ENCODE data around the gene EWSR1.

DNA sequence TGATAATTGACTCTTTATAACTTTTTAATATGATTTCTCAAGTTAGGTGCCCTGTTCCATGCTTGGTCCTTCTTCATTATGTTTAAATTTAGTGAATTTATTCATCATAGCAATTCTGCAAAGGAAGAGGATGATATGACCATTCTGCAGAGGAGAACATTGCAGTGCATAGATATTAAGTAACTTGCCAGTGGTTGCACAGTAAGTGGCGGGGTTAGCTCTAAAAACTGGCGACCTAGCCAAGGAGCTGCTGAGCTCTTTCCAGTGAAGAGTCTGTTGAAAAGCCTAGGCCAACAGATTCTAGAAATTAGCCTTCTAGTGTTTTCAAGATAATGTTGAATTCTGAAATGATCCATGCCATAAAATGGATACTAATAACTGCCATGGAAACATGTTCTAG, 4.6 kb downstream of the EWSR1 start:
- TF ChIP-seq, protein P1, sequence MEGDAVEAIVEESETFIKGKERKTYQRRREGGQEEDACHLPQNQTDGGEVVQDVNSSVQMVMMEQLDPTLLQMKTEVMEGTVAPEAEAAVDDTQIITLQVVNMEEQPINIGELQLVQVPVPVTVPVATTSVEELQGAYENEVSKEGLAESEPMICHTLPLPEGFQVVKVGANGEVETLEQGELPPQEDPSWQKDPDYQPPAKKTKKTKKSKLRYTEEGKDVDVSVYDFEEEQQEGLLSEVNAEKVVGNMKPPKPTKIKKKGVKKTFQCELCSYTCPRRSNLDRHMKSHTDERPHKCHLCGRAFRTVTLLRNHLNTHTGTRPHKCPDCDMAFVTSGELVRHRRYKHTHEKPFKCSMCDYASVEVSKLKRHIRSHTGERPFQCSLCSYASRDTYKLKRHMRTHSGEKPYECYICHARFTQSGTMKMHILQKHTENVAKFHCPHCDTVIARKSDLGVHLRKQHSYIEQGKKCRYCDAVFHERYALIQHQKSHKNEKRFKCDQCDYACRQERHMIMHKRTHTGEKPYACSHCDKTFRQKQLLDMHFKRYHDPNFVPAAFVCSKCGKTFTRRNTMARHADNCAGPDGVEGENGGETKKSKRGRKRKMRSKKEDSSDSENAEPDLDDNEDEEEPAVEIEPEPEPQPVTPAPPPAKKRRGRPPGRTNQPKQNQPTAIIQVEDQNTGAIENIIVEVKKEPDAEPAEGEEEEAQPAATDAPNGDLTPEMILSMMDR (IDR thresholded peaks at IDR 0.05), result no peak
- no peak for TF ChIP-seq EZH2 (IDR thresholded peaks at IDR 0.05; ENCODE audit: borderline replicate concordance, insufficient read depth, low read depth, low read length, poor library complexity, severe bottlenecking)

Data from B cell (primary cell).